B cell (primary cell): ENCODE data around the gene PRLR.
A peak's percentile ranks its signal among the peaks of the same experiment; 100 is the strongest.

ENCODE experiments used
- EZH2 ChIP-seq: IDR thresholded peaks from 2 replicates; pipeline ENCODE4 v1.6.1; 2012; ENCODE audit warnings: borderline replicate concordance, low read depth, mild to moderate bottlenecking, moderate library complexity, low read length; ENCODE audit not compliant: insufficient read depth, poor library complexity, severe bottlenecking
- TF ChIP-seq, protein P1 (sequence below): fragments of 200-600 bp; IDR thresholded peaks from one replicate; pipeline ENCODE4 v1.8.0; 2022; ENCODE audit warnings: antibody characterized with exemption, mild to moderate bottlenecking

DNA sequence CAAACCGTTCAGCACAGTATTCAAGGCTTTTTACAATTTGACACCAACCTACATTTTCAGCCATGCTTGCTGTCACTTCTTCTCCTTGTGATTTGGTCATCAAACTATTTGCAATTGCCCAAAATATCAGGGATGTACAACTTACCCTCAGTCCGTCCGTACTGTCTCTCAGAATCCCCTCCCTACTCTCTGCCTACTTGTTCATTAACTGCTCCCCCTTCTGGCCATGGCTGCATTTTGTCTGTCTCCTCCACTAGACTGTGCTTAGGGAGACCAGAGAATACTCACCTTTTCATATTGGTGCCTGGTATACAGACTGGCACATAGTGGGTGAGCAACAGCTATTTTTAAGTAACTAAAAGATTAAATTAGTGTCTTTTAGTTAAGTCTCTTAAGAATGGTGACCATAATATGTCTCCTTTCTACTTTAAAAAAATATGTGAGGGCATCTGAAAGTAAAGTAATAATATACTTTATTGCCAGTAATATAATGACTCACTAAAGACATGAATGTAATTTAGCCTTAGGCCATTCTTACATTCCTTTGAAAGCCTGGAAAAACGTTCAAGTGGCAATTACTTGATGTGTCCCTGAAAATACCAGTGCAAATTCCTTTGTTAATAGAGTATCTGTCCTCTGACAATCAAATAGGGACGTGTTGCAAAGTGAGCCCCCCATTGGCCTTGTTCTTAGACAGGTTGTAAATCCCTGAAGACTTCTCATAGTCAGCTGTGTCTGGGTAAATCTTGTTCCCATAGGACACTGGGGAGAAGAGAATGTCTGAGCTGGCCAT lies 27.8 kb downstream of the PRLR start:
- TF ChIP-seq, protein P1, sequence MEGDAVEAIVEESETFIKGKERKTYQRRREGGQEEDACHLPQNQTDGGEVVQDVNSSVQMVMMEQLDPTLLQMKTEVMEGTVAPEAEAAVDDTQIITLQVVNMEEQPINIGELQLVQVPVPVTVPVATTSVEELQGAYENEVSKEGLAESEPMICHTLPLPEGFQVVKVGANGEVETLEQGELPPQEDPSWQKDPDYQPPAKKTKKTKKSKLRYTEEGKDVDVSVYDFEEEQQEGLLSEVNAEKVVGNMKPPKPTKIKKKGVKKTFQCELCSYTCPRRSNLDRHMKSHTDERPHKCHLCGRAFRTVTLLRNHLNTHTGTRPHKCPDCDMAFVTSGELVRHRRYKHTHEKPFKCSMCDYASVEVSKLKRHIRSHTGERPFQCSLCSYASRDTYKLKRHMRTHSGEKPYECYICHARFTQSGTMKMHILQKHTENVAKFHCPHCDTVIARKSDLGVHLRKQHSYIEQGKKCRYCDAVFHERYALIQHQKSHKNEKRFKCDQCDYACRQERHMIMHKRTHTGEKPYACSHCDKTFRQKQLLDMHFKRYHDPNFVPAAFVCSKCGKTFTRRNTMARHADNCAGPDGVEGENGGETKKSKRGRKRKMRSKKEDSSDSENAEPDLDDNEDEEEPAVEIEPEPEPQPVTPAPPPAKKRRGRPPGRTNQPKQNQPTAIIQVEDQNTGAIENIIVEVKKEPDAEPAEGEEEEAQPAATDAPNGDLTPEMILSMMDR, result peak; percentile 74
- TF ChIP-seq EZH2, result no peak
